HG02588 (cell line): ENCODE results near the gene EPRS1.
A peak's percentile ranks its signal among the peaks of the same experiment; 100 is the strongest.

Experiments used
- ATAC-seq: cut with Tn5 transposase; IDR thresholded peaks from one replicate; pipeline ENCODE4 v1.9.1; 2021; ENCODE audit warnings: mild to moderate bottlenecking, moderate library complexity; ENCODE audit not compliant: unreplicated experiment

The EPRS1 gene

DNA sequence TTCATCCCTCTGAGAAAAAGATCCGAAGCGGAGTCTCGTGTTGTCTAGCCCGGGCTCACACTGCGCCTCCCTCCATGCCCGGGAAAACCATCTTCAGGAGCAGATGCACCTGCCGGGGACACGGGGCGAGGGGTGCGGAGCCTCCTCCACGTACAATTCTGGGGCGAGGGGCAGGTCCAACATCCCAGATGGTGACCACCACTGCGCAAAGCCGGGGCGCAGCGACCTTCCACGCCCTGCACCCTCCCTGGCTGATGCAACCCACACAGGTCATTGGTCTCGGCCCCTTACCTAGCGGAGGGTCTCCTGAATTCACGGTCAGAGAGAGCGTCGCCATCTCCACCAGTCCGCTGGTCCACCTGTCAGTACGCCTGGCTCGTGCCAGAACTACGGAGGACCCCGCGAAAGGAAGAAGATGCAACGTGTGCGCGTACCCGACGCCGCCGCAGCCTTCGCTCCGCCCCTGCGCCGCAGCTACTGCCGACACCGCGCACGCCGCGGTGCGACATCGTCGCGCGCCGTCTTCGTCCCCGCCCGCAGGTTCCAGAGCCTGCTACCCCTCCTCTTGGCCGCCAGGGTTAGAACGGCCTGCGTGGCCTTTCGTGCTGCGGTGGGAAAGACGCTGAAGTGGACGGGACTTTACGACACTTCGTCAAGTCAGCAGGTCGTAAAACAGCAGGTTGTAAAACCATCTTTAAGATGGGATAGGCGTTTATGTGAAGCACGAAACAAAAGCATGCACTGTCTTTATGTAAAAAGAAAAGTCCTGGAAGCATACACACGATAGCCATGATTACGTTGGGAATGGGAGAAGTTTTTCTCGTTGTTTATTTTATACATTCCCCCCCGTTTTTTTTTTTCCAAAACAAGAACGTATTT, at the start of gene EPRS1:
TSS of gene EPRS1 (minus strand) at position 454 of the 879 bp plus-strand sequence. CDS start at position 337, 117 bp downstream.
- peak; percentile 98 for ATAC-seq

DNA sequence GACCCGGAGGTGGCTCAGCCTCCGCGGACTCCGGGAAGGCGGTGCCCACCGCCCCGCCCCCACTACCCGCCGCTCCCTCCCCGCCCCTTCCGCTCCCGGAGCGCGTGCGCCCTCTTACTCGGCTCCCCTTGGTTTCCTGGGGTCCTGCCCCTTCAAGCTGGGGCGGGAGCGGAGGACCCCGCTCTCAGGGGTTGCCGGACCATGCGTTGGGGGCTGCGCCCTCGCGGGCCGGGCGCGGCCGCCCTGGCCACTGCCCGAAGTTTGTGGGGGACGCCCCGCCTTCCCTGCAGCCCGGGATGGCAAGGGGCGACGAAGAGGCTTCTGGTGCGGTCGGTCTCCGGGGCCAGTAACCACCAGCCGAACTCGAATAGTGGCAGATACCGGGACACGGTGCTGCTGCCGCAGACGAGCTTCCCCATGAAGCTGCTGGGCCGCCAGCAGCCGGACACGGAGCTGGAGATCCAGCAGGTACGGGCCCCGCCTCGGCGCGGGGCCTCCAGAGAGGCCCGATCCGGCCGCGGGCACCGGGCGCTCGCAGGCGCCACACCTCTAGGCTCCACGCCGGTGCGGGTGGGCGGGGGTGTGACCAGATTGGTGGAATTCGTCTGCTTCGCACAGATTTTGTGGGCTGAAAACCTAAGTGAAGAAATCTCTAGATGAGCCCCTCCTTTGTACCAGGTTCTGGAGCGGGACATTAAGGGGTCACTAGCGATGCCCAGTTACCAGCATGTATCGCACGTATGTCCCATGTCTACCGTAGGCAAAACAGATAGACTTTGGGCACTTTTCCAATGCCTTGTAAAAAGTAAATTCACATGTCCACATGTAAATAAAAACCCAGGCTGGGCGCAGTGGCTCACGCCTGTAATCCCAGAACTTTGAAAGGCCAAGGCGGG, 48.0 kb upstream of the EPRS1 start, which contains the start of gene IARS2:
TSS of gene IARS2 (plus strand) at position 117 of the 896 bp plus-strand sequence. CDS start at position 202, 85 bp downstream.
- peak; percentile 68 for ATAC-seq

DNA sequence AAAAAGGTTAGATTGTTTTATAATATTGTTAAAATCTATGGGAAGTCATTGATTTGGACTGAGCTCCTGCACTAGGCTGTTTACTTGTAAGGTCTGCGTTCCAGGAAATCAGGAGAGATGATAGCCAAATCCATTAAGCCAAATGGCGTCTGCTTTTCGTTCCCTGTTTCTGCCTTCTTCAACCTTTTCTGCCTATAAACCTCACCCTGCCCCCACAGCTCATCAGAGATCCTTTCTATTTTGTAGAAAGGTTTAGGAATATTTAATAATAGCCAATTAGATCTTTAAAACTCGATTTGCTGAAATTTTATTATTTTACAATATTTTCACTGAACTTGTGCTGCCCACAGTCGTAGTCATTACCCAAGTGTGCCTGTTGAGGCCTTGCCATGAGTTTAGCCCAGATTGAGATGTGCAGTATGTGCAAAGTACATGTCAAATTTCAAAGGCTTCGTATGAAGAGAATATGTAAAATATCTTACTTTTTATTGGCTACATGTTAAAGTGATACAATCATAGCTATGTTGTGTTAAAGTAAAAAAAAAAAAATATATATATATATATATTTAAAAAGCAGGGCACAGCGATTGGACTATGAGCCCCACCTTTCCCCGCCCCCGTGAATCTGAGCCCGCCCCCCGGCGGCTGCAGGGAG, 47.2 kb upstream of the EPRS1 start:
- no peak for ATAC-seq

DNA sequence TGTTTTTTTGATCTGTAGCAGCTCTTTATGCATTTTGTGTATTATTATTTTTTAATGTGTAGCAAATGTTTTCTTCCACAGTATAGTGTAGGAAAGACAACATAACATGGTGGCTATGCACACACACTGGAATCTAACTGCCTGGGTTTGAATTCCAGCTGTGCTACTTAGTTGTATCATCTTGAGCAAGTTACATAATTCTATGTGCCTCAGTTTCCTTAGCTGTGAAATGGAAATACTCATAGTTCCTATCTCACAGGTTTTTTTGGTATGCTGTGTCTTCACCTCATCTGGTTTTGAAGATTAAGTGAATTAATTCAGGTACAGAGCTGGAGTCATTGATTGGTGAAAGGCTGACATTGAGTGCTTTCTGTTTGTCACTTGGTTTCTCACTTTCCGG, 46.4 kb upstream of the EPRS1 start:
- no peak for ATAC-seq

DNA sequence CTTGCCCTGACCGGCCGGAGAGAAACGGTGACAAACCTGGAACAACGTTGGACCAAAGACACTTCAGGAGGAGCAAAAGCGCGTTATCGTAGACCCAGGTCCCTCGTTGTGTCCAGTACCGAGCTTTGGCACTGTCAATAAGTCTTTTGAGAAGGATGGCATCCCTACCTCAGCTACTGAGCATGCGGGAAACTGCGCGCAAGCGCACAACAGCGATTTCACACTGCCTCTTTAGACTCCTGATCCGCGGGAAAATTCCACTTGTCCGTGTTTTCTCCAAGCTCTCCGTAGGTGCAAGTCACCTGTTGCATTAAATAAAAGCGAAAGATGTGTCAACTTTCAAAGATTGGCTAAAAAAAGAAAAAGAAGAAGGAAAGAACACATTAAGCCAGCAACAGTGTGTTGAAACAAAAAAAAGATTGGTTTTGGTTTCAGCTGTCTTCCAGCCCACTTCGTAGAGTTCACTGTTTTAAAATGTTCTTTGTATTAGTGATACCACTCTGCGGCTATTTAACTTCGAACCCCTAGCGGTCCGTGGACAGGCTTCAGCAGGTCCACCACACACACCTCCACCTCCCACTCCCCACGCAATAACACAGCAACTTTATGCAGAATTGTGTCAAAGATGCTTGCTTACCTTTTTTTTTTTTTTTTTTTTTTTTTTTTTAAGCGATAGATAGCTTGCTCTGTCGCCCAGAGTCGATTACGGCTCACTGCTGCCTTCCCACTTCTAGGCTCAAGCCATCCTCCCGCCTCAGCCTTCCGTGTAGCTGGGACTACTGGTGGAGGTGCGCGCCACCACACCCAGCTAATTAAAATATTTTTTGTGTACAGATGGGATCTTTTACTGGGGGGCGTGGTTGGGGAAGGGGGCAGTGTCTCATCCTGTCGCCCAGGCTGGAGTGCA, 43.6 kb upstream of the EPRS1 start, which contains the start of gene BPNT1:
TSS of gene BPNT1 (minus strand) at position 139 of the 907 bp plus-strand sequence. CDS start 9,942 bp downstream, outside the sequence.
- peak; percentile 63 for ATAC-seq

DNA sequence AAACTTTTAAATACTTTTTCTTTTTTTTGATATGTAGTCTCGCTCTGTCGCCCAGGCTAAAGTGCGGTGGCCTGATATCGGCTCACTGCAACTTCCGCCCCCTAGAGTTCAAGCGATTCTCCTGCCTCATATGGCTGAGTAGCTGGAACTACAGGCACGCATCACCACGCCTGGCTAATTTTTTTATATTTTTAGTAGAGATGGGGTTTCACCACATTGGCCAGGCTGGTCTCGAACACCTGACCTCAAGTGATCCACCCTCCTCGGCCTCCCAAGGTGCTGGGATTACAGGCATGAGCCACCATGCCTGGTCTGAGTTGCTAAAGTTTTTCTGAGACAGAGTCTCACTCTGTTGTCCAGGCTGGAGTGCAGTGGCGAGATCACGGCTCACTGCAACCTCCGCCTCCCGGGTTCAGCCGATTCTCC, 40.0 kb upstream of the EPRS1 start:
- peak; percentile 42 for ATAC-seq

DNA sequence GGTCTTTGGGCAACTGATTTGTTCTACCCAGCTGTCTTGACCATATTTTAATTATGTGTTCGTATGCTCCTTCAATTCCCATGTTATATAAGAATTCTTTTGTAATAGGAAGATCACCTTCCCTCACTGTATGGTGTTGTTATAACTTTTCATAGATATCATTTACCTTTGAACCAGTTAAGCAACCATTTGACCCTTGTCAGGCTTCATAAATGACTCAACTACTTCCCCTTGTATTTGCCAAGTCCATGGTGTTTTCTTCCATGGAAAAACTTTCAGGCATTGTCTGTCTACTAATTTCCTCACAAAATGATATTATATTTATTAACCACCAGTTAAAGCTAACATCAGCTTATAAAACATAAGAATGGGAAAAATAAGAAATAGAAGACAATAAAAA, 38.2 kb upstream of the EPRS1 start:
- ATAC-seq: no peak

DNA sequence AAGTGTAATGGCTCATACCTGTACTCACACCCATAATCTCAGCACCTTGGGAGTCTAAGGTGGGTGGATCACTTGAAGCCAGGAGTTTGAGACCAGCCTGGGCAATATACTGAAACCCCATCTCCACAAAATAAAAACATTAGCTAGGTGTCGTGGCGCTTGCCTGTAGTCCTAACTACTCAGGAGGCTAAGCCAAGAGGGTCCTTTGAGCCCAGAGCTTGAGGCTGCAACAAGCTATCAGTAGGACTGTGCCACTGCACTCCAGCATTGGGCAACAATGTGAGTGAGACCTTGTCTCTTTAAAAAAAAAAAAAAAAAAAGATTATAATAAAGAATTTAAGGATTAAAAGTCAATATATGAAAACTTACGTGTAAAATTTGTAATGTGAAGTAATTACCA, 31.6 kb upstream of the EPRS1 start:
- ATAC-seq: no peak

DNA sequence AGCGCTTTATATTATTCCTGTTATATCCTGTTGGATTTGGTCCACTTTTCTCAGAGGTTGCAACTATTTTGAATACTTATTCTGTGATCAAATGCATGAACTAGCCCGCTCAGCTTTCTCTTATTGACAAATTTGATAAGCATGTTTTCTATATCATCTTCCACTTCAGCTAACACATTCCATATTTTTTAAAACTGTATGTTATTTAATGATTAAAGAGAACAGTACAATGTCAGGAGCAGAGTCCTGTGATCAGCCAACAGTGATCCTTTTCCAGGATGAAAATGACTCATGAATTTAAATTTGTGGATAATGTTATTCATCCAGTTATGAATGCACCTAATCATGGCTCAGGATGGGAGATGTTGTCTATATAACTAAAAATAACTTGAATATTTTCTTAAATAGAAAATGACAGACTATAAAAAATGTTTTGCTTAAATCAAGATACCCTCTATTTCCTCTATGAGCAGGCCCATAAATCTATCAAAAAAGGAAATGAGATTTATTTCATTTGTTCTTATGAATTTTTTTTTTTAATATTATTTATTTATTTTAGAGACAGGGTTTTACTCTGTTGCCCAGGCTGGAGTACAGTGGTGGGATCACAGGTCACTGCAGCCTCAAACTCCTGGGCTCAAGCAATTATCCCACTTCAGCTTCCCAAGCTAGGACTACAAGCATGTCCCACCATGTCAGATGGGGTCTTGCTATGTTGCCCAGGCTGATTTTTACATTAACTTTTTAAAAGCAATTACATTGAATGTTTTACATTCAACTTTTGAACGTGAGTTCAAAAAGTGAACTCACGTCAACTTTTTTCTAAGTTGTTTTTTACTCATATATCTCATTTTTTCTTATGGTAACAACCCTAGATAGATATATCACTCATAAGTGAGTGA, 30.8 kb upstream of the EPRS1 start:
- no peak for ATAC-seq

DNA sequence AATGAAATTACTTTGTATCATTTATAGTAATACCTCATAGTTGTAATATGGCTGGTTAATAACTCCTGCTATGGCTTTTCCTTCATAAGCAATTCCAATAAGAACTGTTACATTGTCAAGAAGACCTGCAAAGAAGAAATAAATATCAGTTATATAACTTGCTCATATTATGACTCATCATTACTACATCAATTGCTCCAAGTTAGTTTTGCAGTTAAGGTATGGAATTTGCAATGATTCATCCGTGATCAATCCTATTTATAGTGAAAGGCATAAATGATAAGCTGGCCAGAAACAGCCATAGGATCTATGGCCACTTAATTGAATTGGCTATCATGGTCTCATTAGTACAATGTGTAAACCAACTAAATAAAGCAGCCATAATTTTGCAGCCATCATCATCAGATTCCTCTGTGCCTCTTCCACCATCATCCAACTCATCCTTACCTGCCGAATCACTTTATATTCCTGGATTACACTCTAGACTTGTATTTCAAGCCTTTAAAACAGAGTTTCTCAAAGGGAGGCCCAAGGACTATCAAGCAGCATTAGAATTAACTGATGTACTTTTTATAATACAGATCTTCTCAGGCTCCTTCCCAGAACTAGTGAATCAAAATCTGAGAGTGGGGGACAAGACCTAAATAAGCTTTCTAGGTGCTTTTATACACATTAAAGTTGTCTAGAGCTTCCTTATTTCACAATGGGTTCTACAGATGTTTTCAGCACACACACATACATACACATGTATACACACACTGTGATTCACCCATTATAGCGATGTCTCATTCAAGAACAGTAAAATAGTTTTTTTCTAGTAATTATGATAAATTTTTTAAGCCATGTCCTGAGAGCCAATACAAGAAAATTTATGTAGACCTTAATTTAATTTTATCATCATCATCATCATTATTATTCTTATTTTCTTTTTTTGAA, 21.2 kb upstream of the EPRS1 start:
- ATAC-seq: no peak

DNA sequence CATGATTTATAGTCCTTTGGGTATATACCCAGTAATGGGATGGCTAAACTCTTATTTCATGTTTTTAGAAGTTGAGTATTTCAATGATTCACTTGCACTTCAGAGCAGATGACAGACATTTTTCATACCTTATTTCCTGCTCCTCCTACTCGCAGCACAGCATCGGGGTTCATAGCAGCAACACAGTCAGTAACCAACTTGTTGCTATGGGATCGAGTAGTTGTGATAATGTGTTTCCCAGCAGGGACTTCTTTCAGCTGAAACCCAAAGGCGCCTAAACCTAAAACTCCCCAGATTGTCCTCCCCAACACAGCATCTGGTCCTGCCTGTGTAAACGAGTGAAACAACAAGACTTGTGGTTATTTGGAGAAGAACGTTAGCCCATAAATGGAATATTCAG, 16.3 kb upstream of the EPRS1 start:
- ATAC-seq: no peak

DNA sequence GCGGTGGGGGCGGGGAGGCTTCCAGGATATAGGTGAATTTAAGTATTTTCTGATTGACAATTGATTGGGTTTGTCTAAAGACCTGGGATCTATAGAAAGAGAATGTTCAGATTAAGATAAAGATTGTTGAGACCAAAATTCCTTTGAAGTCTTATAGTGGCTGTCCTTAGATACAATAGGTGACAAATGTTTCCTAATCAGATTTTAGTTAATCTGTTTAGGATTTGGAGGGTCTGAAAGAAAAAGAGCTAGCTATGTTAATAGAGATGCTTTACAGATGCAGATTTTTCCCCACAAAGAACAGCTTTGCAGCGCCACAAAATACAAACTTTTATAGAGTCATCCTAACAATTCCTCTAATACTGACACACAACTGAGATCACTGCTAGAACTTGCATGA, 14.6 kb upstream of the EPRS1 start:
- ATAC-seq: no peak

DNA sequence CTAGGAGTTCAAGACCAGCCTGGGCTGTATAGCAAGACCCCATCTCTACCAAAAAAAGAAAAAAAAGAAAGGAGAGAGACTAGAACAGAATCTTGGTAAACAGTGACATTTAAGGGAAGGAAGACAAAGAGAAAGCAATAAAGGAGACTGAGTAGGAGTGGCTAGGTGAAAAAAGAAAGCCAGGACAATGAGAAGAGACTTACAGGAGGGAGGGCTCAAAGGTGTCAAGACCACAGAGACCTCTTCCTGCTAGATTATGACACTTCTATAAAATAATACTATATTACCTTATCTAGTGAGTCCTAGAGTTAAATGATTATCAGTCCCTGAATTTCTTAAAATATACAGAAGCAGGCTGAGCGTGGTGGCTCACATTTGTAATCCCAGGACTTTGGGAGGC, 10.1 kb upstream of the EPRS1 start:
- no peak for ATAC-seq

DNA sequence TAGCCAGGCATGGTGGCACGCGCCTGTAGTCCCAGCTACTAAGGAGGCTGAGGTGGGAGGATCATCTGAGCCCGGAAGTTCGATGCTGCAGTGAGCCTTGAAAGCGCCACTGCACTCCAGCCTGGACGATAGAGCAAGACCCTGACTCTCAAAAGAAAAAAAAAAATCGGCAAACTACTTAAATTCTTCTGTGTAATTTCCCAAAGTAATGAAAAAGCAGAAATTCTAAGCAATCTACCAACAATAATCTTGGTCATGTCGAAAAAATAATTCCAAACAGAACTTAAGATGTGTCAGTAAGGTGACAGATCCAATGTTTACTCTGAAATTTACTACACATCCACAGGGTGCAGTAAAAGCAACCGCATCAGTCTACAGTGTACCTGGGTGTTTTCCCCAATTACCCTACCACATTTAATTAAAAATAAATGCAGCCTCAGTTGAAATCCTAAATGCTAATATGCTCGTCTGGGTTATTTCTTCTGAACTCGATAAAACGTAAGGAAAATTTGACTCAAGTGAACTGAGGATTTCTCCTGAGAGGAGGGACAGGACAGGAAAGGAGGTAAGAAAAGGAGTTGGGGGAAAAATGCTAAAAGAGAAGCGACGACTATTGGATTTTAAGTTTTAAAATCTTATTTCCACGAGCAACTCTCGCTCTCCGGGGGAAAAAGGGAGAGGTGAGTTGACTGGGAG, 801 bp downstream of the EPRS1 start:
- ATAC-seq: no peak

DNA sequence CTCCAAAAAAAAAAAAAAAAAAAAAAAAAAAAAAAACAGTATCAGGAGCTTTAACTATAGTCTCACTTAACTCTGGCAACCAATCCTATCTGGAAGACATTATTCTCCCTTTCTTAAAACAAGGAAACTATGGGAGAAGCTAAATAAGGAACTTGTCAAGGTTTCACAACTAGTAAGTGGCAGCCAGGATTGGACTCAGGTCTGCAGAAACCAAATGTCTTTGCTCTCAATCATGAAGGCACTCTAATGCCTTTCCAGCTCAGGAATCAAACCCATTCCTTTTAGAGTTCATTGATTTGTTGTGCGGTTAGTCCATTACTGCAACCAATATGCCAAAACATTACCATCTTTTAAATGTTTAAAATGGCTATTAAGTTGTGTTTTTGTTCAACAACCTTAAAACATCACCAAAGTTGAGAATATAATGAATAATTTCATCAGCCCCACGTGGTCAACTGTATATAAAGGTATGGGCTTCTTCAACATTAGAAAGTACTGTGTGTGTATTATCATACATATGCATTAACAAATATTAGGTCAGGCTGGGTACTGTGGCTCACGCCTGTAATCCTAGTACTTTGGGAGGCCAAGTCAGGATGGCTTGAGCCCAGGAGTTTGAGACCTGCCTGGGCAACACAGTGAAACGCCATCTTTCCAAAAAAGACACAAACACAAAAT, 1.5 kb downstream of the EPRS1 start:
- ATAC-seq: no peak

DNA sequence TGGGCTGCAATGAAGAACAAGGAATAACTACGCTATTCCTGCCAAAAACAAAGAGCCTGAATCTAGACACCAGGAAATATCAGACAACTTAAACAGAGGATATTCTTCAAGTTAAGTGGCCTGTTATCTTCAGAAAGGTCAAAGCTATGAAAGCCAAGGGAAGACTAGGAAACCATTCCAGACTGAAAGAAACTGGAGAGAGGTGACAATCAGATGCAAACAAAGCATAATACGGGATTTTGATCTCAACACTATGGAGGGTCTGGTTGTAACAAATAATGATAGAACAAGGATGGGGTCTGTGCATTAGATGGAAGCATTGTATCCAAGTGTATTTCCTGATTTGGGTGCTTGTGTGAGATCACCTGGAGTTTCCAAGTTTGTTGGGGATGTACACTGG, 2.7 kb downstream of the EPRS1 start:
- no peak for ATAC-seq
